ENCODE results near the gene STRN. TPM values are rescaled to one million over a fixed set of nuclear protein-coding genes. Genes with fewer than 3 reads are reported as not detected.
A peak's percentile ranks its signal among the peaks of the same experiment; 100 is the strongest.

Gene STRN
- total and polyA plus RNA-seq, 2 experiments from 2014 or later, result 6.5 to 12.1 TPM

- no peaks in the 10 kb centered on the region; the same call in 1 of the 2 replicates for H3K9me2 ChIP-seq (ENCODE audit: insufficient read depth)
- H3K27ac ChIP-seq, result no peak overlapping the region
- no peaks in the 10 kb centered on the region for H3K27me3 ChIP-seq (replicated peaks; ENCODE audit: insufficient read depth)
- H3K4me2 ChIP-seq (ENCODE audit: unreplicated experiment), result no peak overlapping the region
- H3K9ac ChIP-seq, result no peak overlapping the region
- H3K79me2 ChIP-seq (ENCODE audit: insufficient read depth), result no peaks in the 10 kb centered on the region
- no peak overlapping the region for H3K4me3 ChIP-seq
- H4K20me1 ChIP-seq (ENCODE audit: insufficient read depth), result no peaks in the 10 kb centered on the region
- TF ChIP-seq EZH2 (IDR thresholded peaks at IDR 0.05; ENCODE audit: insufficient read depth, poor library complexity, severe bottlenecking) (no peak), EZH2phosphoT487 (IDR thresholded peaks at IDR 0.05; ENCODE audit: insufficient read depth, low read depth) (no peak)
- in situ Hi-C loops (cut with MboI), result no loop called here
- H2AFZ ChIP-seq, result no peak overlapping the region
- peaks cover 18% of the 10 kb centered on the region for H3F3A ChIP-seq (ENCODE audit: insufficient read depth)
- DNase-seq, result peak; percentile 33
- H3K4me1 ChIP-seq (ENCODE audit: insufficient read depth), result peaks cover 13% of the 10 kb centered on the region
- 88 to 93% methylated on average over 1 of the region's 1 CpG for WGBS, 2 experiments (ENCODE audit: low coverage in 1 of 2, low lambda C conversion rate in 2 of 2, missing lambda C conversion rate in 2 of 2)
- H3K9me3 ChIP-seq (ENCODE audit: low read depth), result no peaks in the 10 kb centered on the region
- H3K36me3 ChIP-seq (ENCODE audit: low read depth), result peaks cover 20% of the 10 kb centered on the region
Measured at GRCh38 chr2:36886664-36887063, 79.7 kb downstream of the STRN start.

DNA sequence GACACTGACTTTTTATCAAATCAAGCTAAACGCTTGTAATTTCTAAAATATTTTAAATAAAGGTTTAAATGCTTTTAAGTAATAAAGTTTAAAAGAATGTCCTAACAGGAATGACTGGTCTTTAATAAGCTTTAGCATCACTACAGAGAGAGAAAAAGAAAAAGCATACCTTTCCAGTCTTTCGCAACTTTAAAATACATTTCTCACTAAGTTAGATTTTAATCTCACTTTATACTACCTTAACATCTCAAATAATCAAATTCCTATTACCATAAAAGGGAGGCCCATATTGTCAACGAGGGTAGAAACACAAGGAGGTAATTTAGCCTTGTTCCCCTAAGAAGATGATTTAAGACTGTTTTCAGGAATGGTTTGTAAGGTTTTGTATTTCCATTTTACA, 80.7 kb downstream of the STRN start:
- H3K36me3 ChIP-seq (ENCODE audit: low read depth), result peaks cover 20% of the 10 kb centered on the region
- H3K9me3 ChIP-seq (ENCODE audit: low read depth), result no peaks in the 10 kb centered on the region
- WGBS, 2 experiments (ENCODE audit: low coverage in 1 of 2, low lambda C conversion rate in 2 of 2, missing lambda C conversion rate in 2 of 2), result 96 to 99% methylated on average over 3 of the region's 3 CpGs
- H3K9ac ChIP-seq, result no peak overlapping the region
- H3K4me1 ChIP-seq (ENCODE audit: insufficient read depth), result peaks cover 12% of the 10 kb centered on the region
- H3K4me3 ChIP-seq, result no peak overlapping the region
- H3F3A ChIP-seq (ENCODE audit: insufficient read depth), result peaks cover 8% of the 10 kb centered on the region; the same call in 1 of the 2 replicates
- in situ Hi-C loops (cut with MboI), result no loop called here
- H2AFZ ChIP-seq, result no peak overlapping the region
- H3K79me2 ChIP-seq (ENCODE audit: insufficient read depth), result no peaks in the 10 kb centered on the region
- no peaks in the 10 kb centered on the region for H3K27me3 ChIP-seq (replicated peaks; ENCODE audit: insufficient read depth)
- DNase-seq, result no peak
- H3K9me2 ChIP-seq (ENCODE audit: insufficient read depth), result no peaks in the 10 kb centered on the region; the same call in 1 of the 2 replicates
- TF ChIP-seq EZH2 (IDR thresholded peaks at IDR 0.05; ENCODE audit: insufficient read depth, poor library complexity, severe bottlenecking), result no peak
- no peak for TF ChIP-seq EZH2phosphoT487 (IDR thresholded peaks at IDR 0.05; ENCODE audit: insufficient read depth, low read depth)
- H3K27ac ChIP-seq, result no peak overlapping the region
- no peak overlapping the region for H3K4me2 ChIP-seq (ENCODE audit: unreplicated experiment)
- H4K20me1 ChIP-seq (ENCODE audit: insufficient read depth), result no peaks in the 10 kb centered on the region

- Histone ChIP-seq H3K4me1 (ENCODE audit: insufficient read depth) (peaks cover 5% of the 10 kb centered on the region; the same call in 1 of the 2 replicates), H3K27ac (no peak overlapping the region), H3K9me3 (ENCODE audit: low read depth) (no peaks in the 10 kb centered on the region), H4K20me1 (ENCODE audit: insufficient read depth) (no peaks in the 10 kb centered on the region), H3K9ac (no peak overlapping the region), H3K27me3 (replicated peaks; ENCODE audit: insufficient read depth) (no peaks in the 10 kb centered on the region), H3K79me2 (ENCODE audit: insufficient read depth) (no peaks in the 10 kb centered on the region), H3K9me2 (ENCODE audit: insufficient read depth) (no peaks in the 10 kb centered on the region; the same call in 1 of the 2 replicates), H2AFZ (no peak overlapping the region), H3K36me3 (ENCODE audit: low read depth) (peaks cover 29% of the 10 kb centered on the region), H3F3A (ENCODE audit: insufficient read depth) (no peaks in the 10 kb centered on the region), H3K4me2 (ENCODE audit: unreplicated experiment) (no peak overlapping the region), H3K4me3 (no peak overlapping the region)
- in situ Hi-C loops (cut with MboI), result no loop called here
- DNase-seq, result no peak
- TF ChIP-seq EZH2phosphoT487 (IDR thresholded peaks at IDR 0.05; ENCODE audit: insufficient read depth, low read depth), result no peak
- TF ChIP-seq EZH2 (IDR thresholded peaks at IDR 0.05; ENCODE audit: insufficient read depth, poor library complexity, severe bottlenecking), result no peak
- WGBS, 2 experiments (ENCODE audit: low coverage in 1 of 2, low lambda C conversion rate in 2 of 2, missing lambda C conversion rate in 2 of 2), result 96 to 97% methylated on average over 3 of the region's 3 CpGs
Measured at GRCh38 chr2:36882532-36882931, 83.8 kb downstream of the STRN start.

- no peaks in the 10 kb centered on the region for H4K20me1 ChIP-seq (ENCODE audit: insufficient read depth)
- no peaks in the 10 kb centered on the region for H3K27me3 ChIP-seq (replicated peaks; ENCODE audit: insufficient read depth)
- H3K9me2 ChIP-seq (ENCODE audit: insufficient read depth), result no peaks in the 10 kb centered on the region; the same call in 1 of the 2 replicates
- no peak overlapping the region for H3K27ac ChIP-seq
- in situ Hi-C loops (cut with MboI), result no loop called here
- no peaks in the 10 kb centered on the region for H3F3A ChIP-seq (ENCODE audit: insufficient read depth)
- H3K4me2 ChIP-seq (ENCODE audit: unreplicated experiment), result no peak overlapping the region
- peaks cover 36% of the 10 kb centered on the region for H3K36me3 ChIP-seq (ENCODE audit: low read depth)
- H3K79me2 ChIP-seq (ENCODE audit: insufficient read depth), result no peaks in the 10 kb centered on the region
- DNase-seq, result no peak
- H2AFZ ChIP-seq, result no peak overlapping the region
- no peak for TF ChIP-seq EZH2phosphoT487 (IDR thresholded peaks at IDR 0.05; ENCODE audit: insufficient read depth, low read depth)
- no peak for TF ChIP-seq EZH2 (IDR thresholded peaks at IDR 0.05; ENCODE audit: insufficient read depth, poor library complexity, severe bottlenecking)
- no peak overlapping the region for H3K4me3 ChIP-seq
- peaks cover 4% of the 10 kb centered on the region; the same call in 1 of the 2 replicates for H3K4me1 ChIP-seq (ENCODE audit: insufficient read depth)
- whole genome bisulfite sequencing, 2 experiments (ENCODE audit: low coverage in 1 of 2, low lambda C conversion rate in 2 of 2, missing lambda C conversion rate in 2 of 2), result 96 to 98% methylated on average over 1 of the region's 1 CpG
- no peak overlapping the region for H3K9ac ChIP-seq
- H3K9me3 ChIP-seq (ENCODE audit: low read depth), result no peaks in the 10 kb centered on the region
Measured at GRCh38 chr2:36881816-36882215, 84.5 kb downstream of the STRN start.

DNA sequence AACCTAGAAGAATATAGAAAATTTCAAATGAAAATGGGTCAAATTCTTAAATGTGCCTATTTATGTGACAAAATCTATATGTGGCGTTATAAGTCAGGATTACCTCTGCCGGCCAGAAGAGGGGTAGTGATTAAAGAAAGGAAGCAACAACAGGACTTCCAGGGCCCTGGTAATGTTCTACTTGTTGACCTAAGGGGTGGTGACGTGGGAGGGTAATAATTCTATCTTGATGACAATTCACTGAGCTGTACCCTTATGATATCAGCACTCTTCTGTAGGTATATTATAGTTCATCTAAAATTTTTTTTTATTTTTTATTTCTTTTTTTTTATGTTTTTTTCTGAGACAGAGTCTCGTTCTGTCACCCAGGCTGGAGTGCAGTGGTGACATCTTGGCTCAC, 87.9 kb downstream of the STRN start:
- no peak for DNase-seq
- Histone ChIP-seq H3K27me3 (replicated peaks; ENCODE audit: insufficient read depth) (no peaks in the 10 kb centered on the region), H2AFZ (no peak overlapping the region), H3K4me2 (ENCODE audit: unreplicated experiment) (no peak overlapping the region), H3K79me2 (ENCODE audit: insufficient read depth) (no peaks in the 10 kb centered on the region), H4K20me1 (ENCODE audit: insufficient read depth) (no peaks in the 10 kb centered on the region), H3K4me1 (ENCODE audit: insufficient read depth) (no peaks in the 10 kb centered on the region), H3K9me2 (ENCODE audit: insufficient read depth) (no peaks in the 10 kb centered on the region), H3K9ac (no peak overlapping the region), H3K27ac (no peak overlapping the region), H3K36me3 (ENCODE audit: low read depth) (peaks cover 36% of the 10 kb centered on the region), H3F3A (ENCODE audit: insufficient read depth) (no peaks in the 10 kb centered on the region), H3K9me3 (ENCODE audit: low read depth) (no peaks in the 10 kb centered on the region), H3K4me3 (no peak overlapping the region)
- in situ Hi-C loops (cut with MboI), result no loop called here
- 99% methylated on average over 4 of the region's 4 CpGs for WGBS, 2 experiments (ENCODE audit: low coverage in 1 of 2, low lambda C conversion rate in 2 of 2, missing lambda C conversion rate in 2 of 2)
- TF ChIP-seq EZH2 (IDR thresholded peaks at IDR 0.05; ENCODE audit: insufficient read depth, poor library complexity, severe bottlenecking) (no peak), EZH2phosphoT487 (IDR thresholded peaks at IDR 0.05; ENCODE audit: insufficient read depth, low read depth) (no peak)
